ENCODE results near the gene AAGAB. TPM values are rescaled to one million over a fixed set of nuclear protein-coding genes. Genes with fewer than 3 reads are reported as not detected.
A peak's percentile ranks its signal among the peaks of the same experiment; 100 is the strongest.

Gene AAGAB
- total RNA-seq, 1 donor = 21.5 TPM

GRCh38 chr15:67212684-67213367 is 41.6 kb downstream of the AAGAB start:
- no peak for DNase-seq (ENCODE audit: low read depth in 2 of 3, low spot score in 2 of 3)

GRCh38 chr15:67210555-67211168 is 43.8 kb downstream of the AAGAB start:
- no peak for DNase-seq (ENCODE audit: low read depth in 2 of 3, low spot score in 2 of 3)

GRCh38 chr15:67208396-67208795 is 46.1 kb downstream of the AAGAB start:
- DNase-seq (ENCODE audit: low read depth in 2 of 3, low spot score in 2 of 3) = peak in 1 of 3 donors; percentile 24

- no peak for DNase-seq (ENCODE audit: low read depth in 2 of 3, low spot score in 2 of 3)
Measured at GRCh38 chr15:67207555-67208207, 46.8 kb downstream of the AAGAB start.

GRCh38 chr15:67202991-67203390 is 51.5 kb downstream of the AAGAB start:
- DNase-seq (ENCODE audit: low read depth in 2 of 3, low spot score in 2 of 3) = no peak

GRCh38 chr15:67202091-67202490 is 52.4 kb downstream of the AAGAB start:
- DNase-seq (ENCODE audit: low read depth in 2 of 3, low spot score in 2 of 3) = no peak

GRCh38 chr15:67201136-67201535 is 53.3 kb downstream of the AAGAB start:
- no peak for DNase-seq (ENCODE audit: low read depth in 2 of 3, low spot score in 2 of 3)

GRCh38 chr15:67199881-67200763 is 54.3 kb downstream of the AAGAB start:
- DNase-seq (ENCODE audit: low read depth in 2 of 3, low spot score in 2 of 3) = no peak

GRCh38 chr15:67199391-67199790 is 55.1 kb downstream of the AAGAB start:
- no peak for DNase-seq (ENCODE audit: low read depth in 2 of 3, low spot score in 2 of 3)

- no peak for DNase-seq (ENCODE audit: low read depth in 2 of 3, low spot score in 2 of 3)
Measured at GRCh38 chr15:67198157-67198754, 56.2 kb downstream of the AAGAB start.

GRCh38 chr15:67197364-67197695 is 57.1 kb downstream of the AAGAB start:
- no peak for DNase-seq (ENCODE audit: low read depth in 2 of 3, low spot score in 2 of 3)

GRCh38 chr15:67196672-67197363 is 57.6 kb downstream of the AAGAB start:
- no peak for DNase-seq (ENCODE audit: low read depth in 2 of 3, low spot score in 2 of 3)

- DNase-seq (ENCODE audit: low read depth in 2 of 3, low spot score in 2 of 3) = no peak
Measured at GRCh38 chr15:67196222-67196621, 58.2 kb downstream of the AAGAB start.

- no peak for DNase-seq (ENCODE audit: low read depth in 2 of 3, low spot score in 2 of 3)
Measured at GRCh38 chr15:67195305-67195704, 59.2 kb downstream of the AAGAB start.

GRCh38 chr15:67194171-67195114 is 60.0 kb downstream of the AAGAB start:
- DNase-seq (ENCODE audit: low read depth in 2 of 3, low spot score in 2 of 3) = no peak

GRCh38 chr15:67193223-67193990 is 61.1 kb downstream of the AAGAB start:
- no peak for DNase-seq (ENCODE audit: low read depth in 2 of 3, low spot score in 2 of 3)

- no peak for DNase-seq (ENCODE audit: low read depth in 2 of 3, low spot score in 2 of 3)
Measured at GRCh38 chr15:67192185-67192820, 62.2 kb downstream of the AAGAB start.

GRCh38 chr15:67190813-67191212 is 63.6 kb downstream of the AAGAB start:
- DNase-seq (ENCODE audit: low read depth in 2 of 3, low spot score in 2 of 3) = no peak
